ENCODE results near the gene SLC16A7.

SLC16A7 gene

DNA sequence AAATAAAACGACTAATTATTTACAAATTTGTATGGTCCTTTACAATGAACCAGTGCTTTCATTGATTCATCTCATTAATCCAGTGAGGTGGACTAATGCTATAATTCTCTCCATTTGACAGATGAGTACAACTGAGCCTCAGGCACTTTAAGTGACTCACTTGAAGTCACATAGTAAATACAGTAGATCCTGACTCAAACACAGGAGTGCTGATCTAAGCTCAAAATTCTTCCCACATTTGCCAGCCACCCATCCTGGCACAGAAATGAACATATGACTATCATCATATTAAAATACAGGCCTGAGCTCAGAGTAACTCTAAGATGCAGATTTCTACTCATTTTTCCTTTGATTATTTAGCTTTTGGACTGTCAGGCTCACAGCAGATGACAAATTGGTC lies 30.6 kb downstream of the SLC16A7 start:
- no peak for DNase-seq

DNA sequence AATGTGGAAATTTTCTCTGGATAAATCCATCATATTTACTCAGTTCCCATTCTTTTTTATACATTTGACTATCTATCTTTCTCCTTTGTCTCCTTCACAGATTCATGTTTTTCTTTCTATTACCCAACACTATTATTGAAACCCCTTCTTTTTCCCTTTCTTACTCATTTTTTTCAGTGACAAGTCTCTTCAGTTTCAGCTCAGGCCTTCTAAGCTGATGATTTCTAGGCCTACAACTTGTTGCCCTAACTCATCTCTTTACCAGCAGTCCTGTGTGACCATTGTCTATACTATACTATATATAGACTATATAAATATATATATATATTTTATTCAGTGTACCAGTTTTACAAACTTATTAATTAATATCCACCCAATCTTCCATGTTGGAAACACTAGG lies 31.8 kb downstream of the SLC16A7 start:
- no peak for DNase-seq

DNA sequence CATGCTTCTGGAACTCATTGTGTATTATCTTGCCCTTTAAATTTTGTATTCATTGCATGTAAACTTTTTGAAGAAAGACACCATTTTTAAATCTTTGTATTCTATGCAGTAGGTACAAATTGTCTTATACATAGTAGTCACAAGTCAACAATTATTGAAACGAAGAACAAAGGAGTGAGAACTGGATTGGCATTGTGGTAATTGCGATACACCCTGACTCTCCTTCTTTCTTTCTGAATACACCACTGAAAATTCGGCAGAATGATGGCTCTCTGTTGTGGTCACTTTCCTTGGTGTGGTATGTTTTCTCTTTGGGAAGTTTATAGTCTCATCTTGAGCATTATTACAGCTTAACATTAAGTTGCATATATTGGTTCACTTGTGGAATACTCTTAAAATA lies 34.1 kb downstream of the SLC16A7 start:
- DNase-seq, result no peak

DNA sequence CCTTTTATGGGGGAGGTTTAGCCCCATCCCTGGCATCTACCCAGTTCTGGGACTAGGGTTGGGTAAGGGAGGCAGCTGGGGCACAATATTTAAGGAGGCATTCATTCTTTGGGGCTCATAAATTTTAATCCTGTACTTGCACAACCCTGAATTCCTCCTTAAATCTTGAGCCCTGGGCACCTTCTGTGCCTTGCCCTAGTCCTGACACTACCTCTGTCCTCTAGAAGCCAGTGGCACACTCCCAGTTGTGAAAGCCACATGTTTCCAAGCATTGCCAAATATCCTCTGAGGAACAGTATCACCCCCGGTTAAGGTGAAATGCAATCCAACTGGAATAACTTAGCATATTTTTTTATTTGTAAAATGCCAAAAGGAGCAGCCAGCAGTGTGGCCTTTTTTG lies 36.6 kb downstream of the SLC16A7 start:
- DNase-seq, result no peak

DNA sequence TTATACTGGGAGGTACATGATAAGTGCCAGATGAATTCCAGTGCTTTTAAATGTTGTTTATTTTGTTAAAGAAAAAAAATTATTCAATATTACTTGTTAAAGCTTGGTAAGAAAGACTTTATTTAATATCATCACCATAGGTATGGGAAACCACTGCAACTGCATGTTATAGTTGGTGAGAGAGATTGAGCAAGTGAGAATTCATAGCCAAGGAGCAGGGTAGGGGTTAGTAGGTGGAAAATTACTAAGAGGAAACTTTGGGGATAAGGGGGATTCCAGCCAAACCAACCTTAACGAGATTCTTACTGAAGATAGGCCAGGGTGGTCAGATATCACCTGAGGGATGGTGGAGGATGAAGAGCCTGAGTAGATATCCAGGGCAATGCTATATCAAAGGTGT lies 38.4 kb downstream of the SLC16A7 start:
- no peak for DNase-seq

DNA sequence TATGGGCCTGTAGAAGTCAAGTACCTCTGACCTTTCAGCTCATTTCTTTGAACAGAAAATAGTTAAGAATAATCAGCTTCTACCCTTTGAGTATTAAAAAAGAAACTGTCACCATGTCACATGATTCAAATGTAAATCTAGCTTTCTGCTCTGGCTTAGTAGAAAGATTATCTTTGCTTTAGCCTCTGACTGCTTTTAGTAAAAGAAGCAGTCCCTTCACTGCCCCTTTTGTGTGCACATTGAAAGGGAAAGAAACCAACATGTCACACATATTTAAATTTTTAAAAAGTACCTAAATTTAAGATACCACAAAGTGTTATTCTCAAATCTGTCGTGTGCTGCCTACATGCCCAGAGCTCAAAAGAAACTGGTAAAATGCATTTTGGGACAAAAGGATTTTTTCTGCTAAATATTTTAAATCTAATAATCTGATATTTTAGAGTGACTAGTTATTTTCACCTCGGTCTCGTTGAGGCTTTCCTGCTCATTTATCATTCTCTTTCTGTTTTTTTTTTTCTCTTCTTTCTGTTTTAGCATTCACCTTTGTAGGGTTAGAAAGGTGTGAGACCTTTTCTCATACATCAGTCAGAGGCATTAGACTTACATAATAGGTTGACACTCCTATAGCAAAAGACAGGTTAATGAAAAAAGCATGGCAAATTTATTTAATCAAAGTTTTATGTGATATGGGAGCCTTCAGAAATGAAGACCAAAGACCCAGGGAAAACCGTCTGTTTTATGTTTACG lies 41.3 kb downstream of the SLC16A7 start:
- no peak for DNase-seq

DNA sequence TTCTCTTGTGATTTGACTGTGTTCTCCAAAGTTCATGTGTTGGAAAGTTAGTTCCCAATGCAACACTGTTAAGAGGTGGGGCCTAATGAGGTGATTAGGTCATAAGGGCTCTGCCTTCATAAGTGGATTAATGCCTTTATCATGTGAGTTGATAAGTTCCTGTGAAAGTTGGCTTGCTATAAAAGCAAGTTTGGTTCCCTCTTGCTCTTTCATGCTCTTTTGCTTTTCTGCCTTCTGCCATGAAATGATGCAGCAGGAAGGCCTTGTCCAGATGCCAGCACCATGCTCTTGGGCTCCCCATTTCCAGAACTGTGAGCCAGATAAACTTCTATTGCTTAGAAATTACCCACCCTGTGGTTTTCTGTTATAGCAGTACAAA lies 41.9 kb downstream of the SLC16A7 start:
- DNase-seq, result no peak

DNA sequence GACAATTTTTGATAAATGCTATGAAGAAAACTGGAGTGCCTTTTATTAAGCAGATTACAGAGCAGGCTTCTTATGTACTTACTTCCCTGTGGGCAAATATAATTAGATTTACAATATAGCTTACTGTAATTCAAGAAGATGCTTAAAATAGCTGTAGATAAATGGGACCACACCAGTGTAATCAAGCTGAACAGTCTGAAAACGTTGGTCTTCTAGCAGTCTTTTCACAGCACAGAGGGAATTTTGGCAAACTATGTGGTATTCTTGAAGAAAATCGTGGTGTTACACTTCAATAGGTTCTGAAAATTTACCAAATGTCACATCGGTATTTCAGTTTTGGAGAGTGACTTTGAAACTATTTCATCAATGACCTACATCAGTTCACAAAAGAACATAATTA lies 47.7 kb downstream of the SLC16A7 start:
- peak; percentile 74 for DNase-seq

DNA sequence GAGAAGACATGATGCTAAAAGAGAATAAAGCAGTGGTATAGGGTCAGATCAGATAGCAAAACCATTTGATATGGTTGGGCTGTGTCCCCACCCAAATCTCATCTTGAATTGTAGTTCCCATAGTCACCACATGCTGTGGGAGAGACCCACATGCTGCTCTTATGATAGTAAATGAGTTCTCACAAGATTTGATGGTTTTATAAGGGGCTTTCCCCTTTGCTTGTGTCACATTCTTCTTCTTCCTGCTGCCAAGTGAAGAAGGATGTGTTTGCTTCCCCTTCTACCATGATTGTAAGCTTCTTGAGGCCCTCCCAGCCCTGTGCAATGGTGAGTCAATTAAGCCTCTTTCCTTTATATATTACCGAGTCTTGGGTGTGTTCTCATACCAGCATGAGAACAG lies 49.4 kb downstream of the SLC16A7 start:
- DNase-seq, result no peak

DNA sequence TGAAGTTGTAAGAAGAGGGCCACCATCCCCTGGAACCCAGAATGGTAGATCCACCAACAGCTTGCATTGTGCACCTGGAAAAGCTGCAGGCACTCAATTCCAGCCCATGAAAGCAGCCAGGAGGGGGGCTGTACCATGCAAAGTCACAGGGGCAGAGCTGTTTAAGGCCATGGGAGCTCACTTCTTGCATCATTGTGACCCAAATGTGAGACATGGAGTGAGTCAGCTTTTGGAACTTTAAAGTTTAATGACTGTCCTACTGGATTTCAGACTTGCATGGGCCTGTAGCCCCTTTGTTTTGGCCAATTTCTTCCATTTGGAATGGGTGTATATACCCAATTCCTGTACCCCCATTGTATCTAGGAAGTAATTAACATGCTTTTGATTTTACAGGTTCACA lies 50.8 kb downstream of the SLC16A7 start:
- no peak for DNase-seq

DNA sequence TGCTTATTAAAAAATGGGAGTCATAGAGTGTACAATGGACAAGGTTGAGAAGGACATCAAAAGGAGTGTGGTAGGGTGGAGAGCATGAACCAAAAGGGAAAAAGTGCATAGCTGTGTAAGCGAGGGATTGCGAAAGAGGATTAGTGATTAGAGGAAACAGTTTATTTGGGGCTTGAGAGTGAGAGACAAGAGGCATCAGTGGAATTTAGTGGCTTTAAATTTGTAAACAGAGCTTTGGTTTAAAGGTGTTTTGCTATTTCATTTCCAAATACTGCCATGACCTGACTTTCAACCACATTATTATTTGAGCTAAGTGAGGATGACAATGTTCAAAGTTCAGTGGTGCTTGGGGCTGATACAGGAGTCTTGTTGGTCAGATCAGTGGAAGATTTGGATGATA lies 53.4 kb downstream of the SLC16A7 start:
- DNase-seq, result no peak

DNA sequence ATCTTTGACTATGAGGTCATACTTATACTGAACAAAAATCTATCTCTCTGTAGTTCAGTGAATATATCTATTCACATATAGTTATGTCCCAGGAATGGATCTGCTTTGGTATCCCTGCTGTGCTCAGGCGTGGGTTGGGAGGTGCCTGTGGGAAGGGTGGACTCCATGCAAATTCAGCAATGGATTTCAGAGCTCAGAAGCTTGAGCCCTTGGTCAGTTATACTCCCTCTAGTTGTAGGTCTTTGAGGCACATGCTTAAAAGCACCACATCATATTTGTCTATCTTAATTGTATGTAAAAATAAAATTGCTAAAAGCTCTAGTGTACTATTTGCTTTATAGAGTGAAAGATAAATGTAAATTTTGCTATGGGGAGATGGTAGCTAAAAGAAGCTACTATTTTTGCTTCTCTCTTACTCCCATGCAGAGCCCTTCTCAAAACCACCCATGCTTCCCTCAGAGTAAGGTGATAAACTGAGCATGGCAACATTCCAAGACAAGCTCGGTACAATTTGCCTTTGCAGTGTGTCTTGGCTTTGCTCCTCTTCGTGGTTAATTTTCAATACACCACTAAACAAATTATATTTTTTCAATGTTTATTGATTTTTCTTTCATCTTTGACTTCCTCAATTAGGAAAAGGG lies 54.9 kb downstream of the SLC16A7 start:
- DNase-seq, result no peak

DNA sequence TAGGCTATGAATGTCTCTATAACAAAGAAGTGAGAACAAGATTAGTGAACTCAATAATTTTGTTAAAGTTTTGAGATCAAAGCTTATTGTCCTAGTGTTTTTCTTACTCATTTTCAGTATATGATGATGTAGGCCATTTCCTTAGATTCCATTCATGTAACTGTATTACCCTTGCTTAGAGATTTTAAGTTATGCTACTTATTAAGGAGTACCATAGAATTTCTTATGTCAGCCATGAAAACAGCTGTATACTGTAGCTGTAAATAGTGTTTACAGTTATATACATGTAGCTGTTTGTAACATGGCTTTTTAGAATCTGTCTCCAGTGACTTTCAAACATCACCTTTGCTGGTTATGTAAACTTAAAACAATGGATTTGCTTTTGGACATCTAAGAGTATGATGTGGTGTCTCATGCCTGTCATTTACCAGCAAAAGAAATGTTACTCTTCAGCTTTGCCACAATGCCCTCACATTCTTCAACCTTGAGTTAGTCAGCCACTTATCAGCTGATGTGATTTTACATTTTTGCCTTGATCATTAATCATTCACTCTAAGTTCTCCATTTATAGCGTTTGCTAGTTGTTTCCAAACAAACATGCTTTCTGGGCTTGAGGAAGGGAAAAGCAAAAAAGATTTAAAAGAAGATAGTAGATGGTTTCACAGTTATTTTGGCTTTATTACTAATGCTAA lies 55.5 kb downstream of the SLC16A7 start:
- DNase-seq, result no peak

DNA sequence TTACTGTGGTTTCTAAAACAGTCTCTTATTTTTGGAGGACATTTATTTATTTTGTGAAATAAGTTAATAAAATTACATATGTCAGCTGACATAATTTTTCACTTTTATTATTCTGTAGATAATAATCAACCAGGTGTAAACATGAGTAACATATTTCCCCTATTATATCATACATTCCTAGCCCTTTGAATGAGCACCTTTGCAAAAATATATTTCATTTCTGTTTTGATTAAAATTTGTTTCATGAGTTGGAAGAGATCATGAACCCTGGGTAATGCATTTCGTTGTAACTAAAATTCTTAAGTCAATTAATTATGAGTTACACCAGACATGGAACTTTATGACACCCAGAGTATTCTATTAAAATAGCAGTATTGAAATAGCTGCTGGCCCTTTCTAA lies 56.3 kb downstream of the SLC16A7 start:
- DNase-seq, result no peak

DNA sequence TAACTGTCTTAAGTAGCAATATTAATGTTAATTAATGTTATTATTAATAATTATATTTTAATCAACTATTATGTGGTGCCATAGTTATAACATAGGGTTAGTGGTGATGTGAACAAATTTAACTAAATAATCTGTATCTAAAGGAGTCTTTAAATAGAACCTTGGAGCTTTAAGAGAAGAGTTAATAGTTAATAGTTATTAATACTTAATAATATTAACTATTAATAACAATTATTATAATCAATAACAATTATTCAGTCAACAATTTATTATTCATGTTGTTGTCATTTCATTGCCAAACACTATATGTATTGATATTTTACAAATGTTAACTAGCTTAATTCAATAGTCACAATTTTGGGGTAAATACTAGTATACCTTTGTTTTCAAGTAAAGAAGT lies 58.2 kb downstream of the SLC16A7 start:
- no peak for DNase-seq

DNA sequence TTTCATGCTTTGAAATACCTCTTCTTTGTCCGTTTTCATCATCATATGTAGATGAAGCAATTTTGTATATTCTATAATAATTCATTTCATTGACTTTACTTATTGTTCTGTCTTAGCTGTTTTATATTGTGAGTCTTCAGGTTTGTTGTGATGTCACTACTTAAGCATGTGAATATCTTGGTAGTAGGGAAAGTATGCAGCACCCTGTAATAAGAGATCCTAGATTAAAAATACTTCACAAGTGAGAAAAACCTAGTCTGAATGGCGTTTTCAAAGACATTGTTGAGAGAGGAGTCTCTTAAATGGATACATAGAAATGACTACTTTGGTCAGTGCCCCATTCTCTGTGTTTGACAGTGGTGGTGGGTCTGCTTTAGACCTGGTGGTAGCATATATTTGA lies 61.4 kb downstream of the SLC16A7 start:
- no peak for DNase-seq

DNA sequence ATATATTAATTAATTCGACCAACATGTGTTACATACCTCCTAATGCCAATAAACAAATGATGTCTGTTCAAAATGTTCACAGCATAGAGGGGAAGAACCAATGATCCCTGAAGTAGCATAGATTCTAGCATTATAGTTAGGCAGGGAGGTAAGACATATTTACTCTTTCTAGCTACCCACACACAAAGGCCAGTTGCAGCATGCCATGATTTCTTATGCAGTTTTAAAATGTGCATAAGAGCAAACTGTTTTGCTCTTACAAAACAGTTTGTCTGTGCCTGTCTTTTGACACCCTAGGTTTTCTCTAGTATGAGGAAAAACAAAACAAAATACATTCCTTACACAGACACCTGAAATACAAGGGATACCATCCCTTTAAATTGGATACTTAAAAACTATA lies 61.9 kb downstream of the SLC16A7 start:
- no peak for DNase-seq

DNA sequence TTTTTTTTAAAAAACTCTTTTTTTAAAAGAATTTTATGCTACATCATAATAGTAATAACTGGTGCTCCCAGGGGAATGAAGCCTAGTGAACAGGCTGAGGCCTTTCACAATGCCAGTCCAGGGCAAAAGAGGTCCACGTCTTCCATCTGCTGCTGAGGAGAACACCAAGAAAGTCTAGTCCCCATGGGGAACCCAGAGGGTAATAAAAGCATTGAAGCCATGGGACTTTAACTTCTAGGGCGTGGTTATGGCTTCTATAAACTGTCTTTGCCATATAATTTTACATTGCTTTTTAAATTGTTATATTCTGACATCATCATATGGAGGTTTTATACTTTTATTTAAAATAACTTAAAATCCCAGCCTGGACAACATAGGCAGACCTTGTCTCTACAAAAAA lies 64.3 kb downstream of the SLC16A7 start:
- DNase-seq, result no peak

DNA sequence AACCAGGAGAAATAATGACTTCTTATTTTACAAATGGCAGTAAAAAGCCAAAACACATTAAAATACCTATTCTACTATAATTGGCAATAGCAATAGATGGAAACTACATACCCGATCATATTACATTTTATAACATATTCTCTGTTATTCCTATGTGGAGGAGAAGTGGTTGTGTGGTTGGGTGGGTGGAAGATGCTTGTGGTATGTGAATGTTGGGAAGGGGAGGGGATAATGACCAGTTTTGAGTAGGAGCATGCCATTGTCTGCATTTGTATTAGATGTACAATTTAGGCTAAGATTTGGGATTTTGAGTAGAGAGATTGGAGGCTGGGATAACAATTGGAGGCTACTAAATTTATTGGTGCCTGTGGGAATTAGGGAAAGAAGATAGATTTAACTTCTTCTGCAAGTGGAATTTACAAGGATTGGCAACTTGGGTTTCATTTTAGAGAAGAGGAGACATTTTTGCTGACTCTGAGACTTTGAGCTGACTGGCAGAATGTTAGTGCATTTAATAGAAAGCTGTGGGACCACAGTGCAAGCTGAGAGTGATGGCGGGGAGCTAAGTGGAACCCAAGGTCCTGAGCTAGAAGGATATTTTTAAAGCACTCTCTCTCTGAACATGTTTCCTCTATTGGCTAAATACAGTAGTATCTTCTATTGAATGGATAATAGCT lies 65.2 kb downstream of the SLC16A7 start:
- DNase-seq, result no peak

DNA sequence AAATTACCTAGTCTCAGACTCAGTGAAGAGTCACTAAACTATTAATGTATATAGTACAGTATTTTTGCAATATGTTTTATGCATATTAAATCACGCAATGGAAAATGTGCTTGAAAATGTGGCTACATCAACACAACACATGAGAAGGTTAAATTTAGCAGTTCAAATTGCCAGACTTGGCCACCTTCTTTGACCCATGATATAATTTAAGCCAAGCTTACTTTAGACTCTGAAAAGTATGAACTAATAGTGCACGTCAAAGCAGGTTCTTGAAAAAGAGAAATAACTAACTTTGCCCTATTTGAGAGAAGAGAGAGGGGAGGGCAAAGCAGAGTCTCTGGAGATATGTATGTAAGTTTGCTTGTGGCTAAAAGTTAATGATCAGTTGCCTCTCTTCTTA lies 68.7 kb downstream of the SLC16A7 start:
- DNase-seq, result no peak

DNA sequence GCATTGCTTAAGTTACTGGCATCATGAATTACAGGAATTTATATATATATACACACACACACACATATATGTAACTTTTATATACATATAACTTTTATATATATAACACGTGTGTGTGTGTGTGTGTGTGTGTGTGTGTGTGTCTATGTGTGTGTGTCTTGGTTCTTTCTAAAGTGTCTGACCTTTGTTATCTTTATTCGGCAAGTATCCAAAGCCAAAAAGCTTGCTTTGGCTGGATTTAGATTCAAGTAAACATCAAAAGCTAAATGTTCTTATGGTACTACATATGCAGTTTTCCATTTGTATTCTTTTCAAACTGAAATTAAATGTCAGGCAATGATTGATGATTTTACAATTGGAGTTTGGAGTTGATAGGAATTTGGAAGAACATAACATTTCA lies 69.9 kb downstream of the SLC16A7 start:
- DNase-seq, result no peak

DNA sequence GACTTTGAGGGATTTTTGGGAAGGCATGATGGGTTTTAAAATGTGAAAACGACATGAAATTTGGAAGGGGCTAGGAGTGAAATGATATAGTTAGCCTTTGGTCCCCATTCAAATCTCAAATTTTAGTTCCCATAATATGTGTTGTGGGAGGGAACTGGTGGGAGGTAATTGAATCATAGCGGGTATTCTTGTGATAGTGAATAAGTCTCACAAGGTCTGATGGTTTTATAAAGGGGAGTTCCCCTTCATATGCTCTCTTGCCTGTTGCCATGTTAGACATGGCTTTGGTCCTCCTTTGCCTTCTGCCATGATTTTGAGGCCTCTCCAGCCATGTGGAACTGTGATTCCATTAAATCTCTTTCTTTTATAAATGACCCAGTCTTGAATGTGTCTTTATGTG lies 72.8 kb downstream of the SLC16A7 start:
- DNase-seq, result no peak

DNA sequence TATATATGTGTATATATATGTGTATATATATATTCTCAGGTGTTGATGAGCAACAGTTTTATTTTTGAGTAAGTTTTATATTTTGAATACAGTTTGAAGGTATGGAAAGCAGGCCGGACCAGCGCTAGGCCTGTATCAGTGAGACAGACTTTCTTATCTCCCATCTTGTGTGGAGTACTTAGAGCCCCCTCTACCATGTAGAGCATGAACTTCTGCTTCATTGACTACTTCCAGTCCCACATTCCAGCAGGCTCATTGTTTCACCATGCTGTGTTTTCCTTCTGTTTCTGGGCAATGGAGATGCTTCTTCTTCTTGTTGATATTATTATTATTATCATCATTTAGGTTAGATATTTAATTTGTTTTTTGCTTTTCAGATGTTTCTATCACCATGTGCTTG lies 76.4 kb downstream of the SLC16A7 start:
- no peak for DNase-seq

DNA sequence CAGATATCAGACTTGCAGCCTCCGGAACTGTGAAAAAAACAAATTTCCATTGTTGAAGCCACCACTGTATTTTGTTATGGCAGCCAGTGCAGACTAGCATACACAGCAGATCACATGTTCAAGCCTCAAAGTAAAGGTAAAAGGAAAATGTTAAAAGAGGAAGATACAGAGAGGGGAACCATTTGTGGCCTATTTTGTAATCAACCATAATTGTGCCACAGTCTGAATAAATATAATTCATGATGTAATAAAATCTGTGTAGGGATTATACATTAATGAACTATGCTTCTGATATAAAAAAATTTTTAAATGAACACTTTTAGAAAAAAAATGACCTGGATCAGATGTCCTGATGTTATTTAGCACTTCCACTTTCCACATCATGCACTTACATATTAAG lies 79.6 kb downstream of the SLC16A7 start:
- no peak for DNase-seq
